Smooth muscle cell (in vitro differentiated cells): ENCODE measurements around the gene CIAO2B. TPM values are rescaled to one million over a fixed set of nuclear protein-coding genes. Genes with fewer than 3 reads are reported as not detected.

Experiments
- DNase-seq: peaks from one replicate; lab custom pipeline; 2025; ENCODE audit not compliant: unreplicated experiment; lab: John Stamatoyannopoulos, UW
- H2AFZ ChIP-seq: fragments of 200-600 bp; sonication (generic); 2 replicates; pipeline ENCODE4 v1.6.0; 2016; ENCODE audit warnings: antibody characterized with exemption, low read depth, mild to moderate bottlenecking
- H3F3A ChIP-seq: fragments of 200-600 bp; sonication (generic); 2 replicates; pipeline ENCODE4 v1.6.0; 2017; ENCODE audit warnings: antibody characterized with exemption, low read depth
- H3K27ac ChIP-seq: fragments of 200-600 bp; sonication (generic); 2 replicates; pipeline ENCODE4 v1.5.1; 2016; ENCODE audit warnings: low read depth, mild to moderate bottlenecking
- H3K27me3 ChIP-seq: fragments of 200-600 bp; sonication (generic); 2 replicates; pipeline ENCODE4 v1.6.1; 2016; ENCODE audit warnings: low read depth, mild to moderate bottlenecking
- H3K36me3 ChIP-seq: fragments of 200-600 bp; sonication (generic); 2 replicates; pipeline ENCODE4 v1.5.1; 2016; ENCODE audit warnings: low read depth
- H3K4me1 ChIP-seq: fragments of 200-600 bp; sonication (generic); 2 replicates; pipeline ENCODE4 v1.5.1; 2016; ENCODE audit warnings: low read depth
- H3K4me2 ChIP-seq: fragments of 200-600 bp; sonication (generic); 2 replicates; pipeline ENCODE4 v1.6.0; 2016; ENCODE audit warnings: mild to moderate bottlenecking
- H3K4me3 ChIP-seq: fragments of 200-600 bp; sonication (generic); 2 replicates; pipeline ENCODE4 v1.5.1; 2016; ENCODE audit warnings: mild to moderate bottlenecking
- H3K79me2 ChIP-seq: fragments of 200-600 bp; sonication (generic); 2 replicates; pipeline ENCODE4 v1.6.0; 2016; ENCODE audit warnings: low read depth, mild to moderate bottlenecking
- H3K9ac ChIP-seq: fragments of 200-600 bp; sonication (generic); 2 replicates; pipeline ENCODE4 v1.6.0; 2016; ENCODE audit warnings: low read depth
- H3K9me3 ChIP-seq: fragments of 200-600 bp; sonication (generic); replicated peaks from 2 replicates; pipeline ENCODE4 v1.5.1; 2016; ENCODE audit warnings: low read depth
- H4K20me1 ChIP-seq: fragments of 200-600 bp; sonication (generic); 2 replicates; pipeline ENCODE4 v1.6.0; 2016; ENCODE audit warnings: low read depth
- CTCF ChIP-seq: fragments of 200-600 bp; sonication (generic); IDR thresholded peaks from 2 replicates; pipeline ENCODE4 v1.5.1; 2017; ENCODE audit warnings: borderline replicate concordance, mild to moderate bottlenecking, antibody characterized with exemption; ENCODE audit not compliant: insufficient read depth, poor library complexity, severe bottlenecking
- WGBS: methylation state at CpG from one replicate; pipeline ENCODE4 v1.1.7; 2016; ENCODE audit warnings: low lambda C conversion rate; 5-methylcytosine and 5-hydroxymethylcytosine counted together
- polyA plus RNA-seq: library from polyadenylated mRNA; unstranded; fragments of >200 nt; fragmentation: Nextera tagmentation; extraction: Ambion mirVana; gene quantifications from 2 replicates; pipeline ENCODE4 v1.2.1, GENCODE V29; 2016
- total RNA-seq: library from RNA; depleted of rRNA; stranded (reverse); fragments of >200 nt; gene quantifications from 2 replicates; pipeline ENCODE4 v1.2.3, GENCODE V29; 2014

The CIAO2B gene
- total and polyA plus RNA-seq, 2 experiments from 2014 or later: 141 to 173 TPM

GRCh38 chr16:66939366-66939765 is 5.2 kb upstream of the CIAO2B start:
- Histone ChIP-seq H3K4me1 (peaks cover 11% of the 10 kb centered on the region), H3K27me3 (no peaks in the 10 kb centered on the region), H3K9me3 (no peaks in the 10 kb centered on the region), H3K4me3 (no peak overlapping the region), H3K79me2 (peaks cover 19% of the 10 kb centered on the region), H3F3A (no peaks in the 10 kb centered on the region), H3K36me3 (no peaks in the 10 kb centered on the region), H4K20me1 (peaks cover 25% of the 10 kb centered on the region), H2AFZ (no peak overlapping the region), H3K9ac (no peak overlapping the region), H3K4me2 (no peak overlapping the region), H3K27ac (no peak overlapping the region)
- no peak for DNase-seq
- no peak for TF ChIP-seq CTCF

GRCh38 chr16:66937725-66938337 is 3.6 kb upstream of the CIAO2B start:
- no peaks in the 10 kb centered on the region for H3K36me3 ChIP-seq
- peaks cover 29% of the 10 kb centered on the region for H4K20me1 ChIP-seq
- 95% methylated on average over 10 of the region's 10 CpGs for WGBS

GRCh38 chr16:66936889-66937554 is 2.8 kb upstream of the CIAO2B start:
- Histone ChIP-seq H2AFZ (no peak overlapping the region), H3F3A (no peaks in the 10 kb centered on the region), H3K4me2 (no peak overlapping the region), H3K27ac (no peak overlapping the region), H3K9ac (no peak overlapping the region), H3K4me1 (peaks cover 16% of the 10 kb centered on the region), H3K79me2 (peaks cover 25% of the 10 kb centered on the region), H3K4me3 (no peak overlapping the region), H3K9me3 (no peaks in the 10 kb centered on the region), H3K36me3 (no peaks in the 10 kb centered on the region), H3K27me3 (no peaks in the 10 kb centered on the region), H4K20me1 (peaks cover 29% of the 10 kb centered on the region)
- 97% methylated on average over 4 of the region's 4 CpGs for WGBS
- TF ChIP-seq CTCF: no peak
- DNase-seq: no peak

More at GRCh38 chr16:66937725-66938337, 3.6 kb upstream of the CIAO2B start:
- H3K27ac ChIP-seq: no peak overlapping the region
- no peak overlapping the region for H3K4me2 ChIP-seq
- H3K4me1 ChIP-seq: peaks cover 16% of the 10 kb centered on the region
- DNase-seq: no peak
- H3K9ac ChIP-seq: no peak overlapping the region
- no peaks in the 10 kb centered on the region for H3K27me3 ChIP-seq
- no peak for TF ChIP-seq CTCF
- no peaks in the 10 kb centered on the region for H3K9me3 ChIP-seq
- H3F3A ChIP-seq: no peaks in the 10 kb centered on the region
- no peak overlapping the region for H2AFZ ChIP-seq
- H3K4me3 ChIP-seq: no peak overlapping the region
- peaks cover 25% of the 10 kb centered on the region for H3K79me2 ChIP-seq

DNA sequence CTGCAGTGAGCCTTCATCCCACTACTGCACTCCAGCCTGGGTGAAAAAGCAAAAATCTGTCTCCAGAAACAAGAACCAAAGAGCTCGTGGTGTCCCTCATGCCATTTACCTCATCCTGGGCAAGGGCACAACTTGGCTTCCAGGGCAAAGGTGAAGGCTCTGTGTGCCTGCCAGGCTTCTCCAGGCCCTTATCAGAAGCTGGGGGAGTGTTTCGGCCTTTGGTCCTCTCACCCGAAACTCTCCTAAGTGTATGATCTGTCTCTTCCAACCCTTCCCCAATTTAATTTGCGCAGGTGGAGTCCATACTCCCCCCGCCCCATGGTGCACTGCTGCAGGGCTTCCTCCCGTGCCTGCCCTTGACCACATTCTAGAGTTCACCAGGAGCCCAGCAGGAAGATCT is 2.3 kb upstream of the CIAO2B start:
- H3K27ac ChIP-seq: no peak overlapping the region
- no peak overlapping the region for H2AFZ ChIP-seq
- H3K9me3 ChIP-seq: no peaks in the 10 kb centered on the region
- no peaks in the 10 kb centered on the region for H3K36me3 ChIP-seq
- no peak overlapping the region for H3K9ac ChIP-seq
- peaks cover 16% of the 10 kb centered on the region for H3K4me1 ChIP-seq
- 96% methylated on average over 6 of the region's 6 CpGs for WGBS
- TF ChIP-seq CTCF: no peak
- no peak for DNase-seq
- H4K20me1 ChIP-seq: peaks cover 29% of the 10 kb centered on the region
- H3K4me3 ChIP-seq: no peak overlapping the region
- H3F3A ChIP-seq: no peaks in the 10 kb centered on the region
- peaks cover 25% of the 10 kb centered on the region for H3K79me2 ChIP-seq
- peak overlapping the region; percentile 93 for H3K4me2 ChIP-seq
- no peaks in the 10 kb centered on the region for H3K27me3 ChIP-seq
